NCI-H510A (cell line): ENCODE results near the gene SLBP.

Experiments
- DNase-seq: peaks from one replicate; lab custom pipeline; 2025; lab: John Stamatoyannopoulos, UW

SLBP gene

DNA sequence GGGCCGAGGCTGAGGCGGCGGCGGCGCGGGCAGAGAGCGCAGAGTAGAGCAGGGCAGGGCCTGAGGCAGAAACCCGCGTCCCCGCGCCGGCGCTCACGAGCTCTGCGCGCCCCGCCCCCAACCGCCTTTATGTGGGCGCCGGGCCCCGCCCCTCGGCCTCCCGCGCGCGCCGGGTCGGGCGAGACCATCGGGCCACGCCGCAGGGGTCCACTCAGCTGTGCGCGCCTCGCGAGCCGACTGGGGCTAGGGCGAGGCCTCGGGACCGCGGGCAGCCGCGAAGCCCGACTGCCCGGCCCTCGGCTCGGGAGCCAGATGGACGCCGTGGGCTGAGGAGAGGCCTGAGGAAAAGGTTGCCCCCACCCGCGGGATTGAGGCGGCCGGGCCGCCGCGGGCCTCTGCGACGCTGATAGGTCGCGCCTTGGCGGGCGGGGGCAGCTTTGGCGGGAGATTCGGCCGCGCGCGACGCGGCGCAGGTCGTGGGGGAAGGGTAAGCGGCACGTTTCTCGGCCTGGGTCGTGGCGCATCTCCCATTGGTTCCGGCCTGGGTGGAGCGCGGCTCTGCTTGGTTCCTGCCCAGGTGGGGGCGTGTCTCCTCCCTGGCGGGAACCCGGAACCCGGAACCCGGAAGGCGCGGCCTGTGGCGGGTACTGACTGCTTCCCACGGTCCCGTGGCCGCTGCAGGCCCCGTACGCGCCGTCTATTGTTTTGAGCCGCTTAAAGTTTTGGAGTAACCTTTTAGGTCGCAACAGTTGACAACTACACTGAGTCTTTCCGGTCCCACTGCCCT, at the start of gene SLBP:
Gene SLBP (minus strand): TSS at position 104 of the 787 bp plus-strand sequence. CDS start 131 bp downstream, outside the sequence.
- DNase-seq, result peak; percentile 96

DNA sequence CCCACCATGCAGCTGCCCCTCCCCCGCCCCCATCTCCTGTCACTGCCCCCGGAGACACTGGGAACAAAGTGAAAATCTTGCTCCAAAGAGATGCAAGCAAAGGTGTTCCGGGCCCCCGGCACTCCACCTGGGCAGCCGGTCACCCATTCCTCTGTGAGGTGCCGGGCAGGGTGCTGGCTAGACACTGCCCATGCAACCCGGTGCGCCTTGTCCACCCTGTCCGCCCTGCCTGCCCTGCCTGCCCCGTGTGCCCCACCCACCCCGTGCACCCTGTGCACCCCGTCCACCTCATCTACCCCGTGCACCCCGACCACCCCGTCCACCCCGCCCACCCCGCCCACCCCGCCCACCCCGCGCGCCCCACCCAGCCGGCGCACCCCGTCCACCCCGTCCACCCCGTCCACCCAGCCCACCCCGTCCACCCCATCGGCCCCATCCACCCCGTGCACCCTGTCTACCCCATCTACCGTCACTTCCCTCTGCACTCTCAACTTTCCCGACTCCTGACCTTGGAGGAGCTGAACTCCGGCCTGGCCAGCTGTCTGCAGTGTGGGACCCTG, 49.1 kb upstream of the SLBP start:
- no peak for DNase-seq

DNA sequence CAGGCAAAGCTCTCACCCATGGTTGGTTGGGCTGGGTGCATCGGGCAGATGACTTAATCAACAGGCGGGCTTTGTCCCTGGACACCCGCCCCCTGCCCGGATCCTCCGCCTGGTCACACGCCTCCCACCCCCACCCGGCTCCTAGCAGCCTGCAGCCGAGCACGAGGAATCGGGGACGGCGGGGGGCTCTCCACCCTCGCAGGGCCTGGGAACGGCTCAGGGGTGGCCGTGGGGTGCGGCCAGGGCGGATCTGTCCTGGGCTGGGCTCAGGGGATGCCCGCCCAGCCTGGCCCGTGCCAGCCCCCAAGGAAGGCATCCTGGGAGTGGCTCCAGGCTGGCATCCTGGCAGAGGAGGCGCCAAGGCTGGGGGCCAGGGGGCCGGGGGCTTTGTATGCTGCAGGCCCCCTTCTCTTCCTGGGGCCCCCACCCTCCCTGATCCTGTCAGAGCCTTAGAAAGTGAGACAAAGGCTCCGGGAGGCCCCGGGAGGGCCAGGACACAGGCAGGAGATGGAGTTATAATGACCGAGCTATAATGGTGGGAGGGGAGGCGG, 48.5 kb upstream of the SLBP start:
- DNase-seq, result no peak

- DNase-seq, result no peak
Measured at GRCh38 chr4:1759818-1760223, 47.7 kb upstream of the SLBP start.

GRCh38 chr4:1759170-1759817, 47.2 kb upstream of the SLBP start:
- DNase-seq, result no peak

GRCh38 chr4:1758306-1759121, 46.4 kb upstream of the SLBP start:
- no peak for DNase-seq

DNA sequence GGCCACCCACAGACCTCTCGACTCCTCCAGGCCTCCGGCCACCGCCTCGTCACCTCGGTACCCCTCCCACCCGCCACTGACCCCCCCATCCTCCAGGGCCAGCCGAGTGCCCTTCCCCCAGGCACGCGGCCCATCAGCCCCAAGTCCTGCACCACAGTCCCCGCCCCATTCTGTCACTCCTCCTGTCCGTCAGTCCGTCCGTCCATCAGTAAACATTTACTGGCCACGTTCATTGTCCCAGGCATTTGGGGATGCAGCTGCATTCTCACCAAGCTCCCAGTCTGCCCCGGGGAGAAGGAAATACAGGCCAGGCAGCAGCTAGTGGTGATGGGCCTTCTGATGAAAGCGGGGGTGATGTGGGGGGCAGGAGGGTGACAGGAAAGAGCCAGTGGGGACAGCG, 45.7 kb upstream of the SLBP start:
- DNase-seq, result no peak

- DNase-seq, result no peak
Measured at GRCh38 chr4:1756893-1757779, 45.0 kb upstream of the SLBP start.

- no peak for DNase-seq
Measured at GRCh38 chr4:1756079-1756478, 44.0 kb upstream of the SLBP start.

GRCh38 chr4:1755297-1755696, 43.2 kb upstream of the SLBP start:
- no peak for DNase-seq

- DNase-seq, result no peak
Measured at GRCh38 chr4:1754336-1754735, 42.2 kb upstream of the SLBP start.

DNA sequence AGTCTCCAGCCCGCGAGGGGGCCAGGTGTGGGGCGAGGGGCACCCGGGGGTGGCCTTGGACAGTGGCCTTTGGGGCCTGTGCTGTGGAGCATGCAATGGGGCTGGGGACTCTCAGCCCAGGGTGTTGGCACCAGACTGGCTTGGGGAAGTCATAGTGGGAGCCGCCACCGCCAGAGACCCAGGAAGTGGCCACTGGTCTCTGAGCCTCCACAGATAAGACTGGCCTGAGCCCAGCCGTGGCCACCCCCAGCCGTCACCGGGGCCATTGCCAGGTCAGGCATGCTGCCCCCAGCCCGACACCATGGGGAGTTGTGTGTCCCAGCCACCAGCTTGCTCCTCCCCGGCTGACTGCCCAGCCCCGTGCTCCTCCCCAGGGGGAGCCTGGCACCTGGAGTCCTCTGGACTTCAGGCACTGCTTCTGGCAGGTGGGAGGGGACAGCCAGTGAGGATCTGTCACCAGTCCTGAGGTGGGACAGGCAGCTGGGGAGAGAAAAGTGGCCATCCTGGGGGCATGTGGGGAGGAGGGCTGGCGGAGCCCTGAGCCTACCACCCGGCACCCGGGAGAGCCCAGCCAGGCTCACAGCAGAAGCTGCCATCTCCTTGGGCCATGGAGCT, 41.7 kb upstream of the SLBP start:
- DNase-seq, result no peak

GRCh38 chr4:1753294-1753696, 41.2 kb upstream of the SLBP start:
- DNase-seq, result no peak

GRCh38 chr4:1752284-1753041, 40.3 kb upstream of the SLBP start:
- DNase-seq, result peak; percentile 64

- no peak for DNase-seq
Measured at GRCh38 chr4:1751919-1752283, 39.8 kb upstream of the SLBP start.

DNA sequence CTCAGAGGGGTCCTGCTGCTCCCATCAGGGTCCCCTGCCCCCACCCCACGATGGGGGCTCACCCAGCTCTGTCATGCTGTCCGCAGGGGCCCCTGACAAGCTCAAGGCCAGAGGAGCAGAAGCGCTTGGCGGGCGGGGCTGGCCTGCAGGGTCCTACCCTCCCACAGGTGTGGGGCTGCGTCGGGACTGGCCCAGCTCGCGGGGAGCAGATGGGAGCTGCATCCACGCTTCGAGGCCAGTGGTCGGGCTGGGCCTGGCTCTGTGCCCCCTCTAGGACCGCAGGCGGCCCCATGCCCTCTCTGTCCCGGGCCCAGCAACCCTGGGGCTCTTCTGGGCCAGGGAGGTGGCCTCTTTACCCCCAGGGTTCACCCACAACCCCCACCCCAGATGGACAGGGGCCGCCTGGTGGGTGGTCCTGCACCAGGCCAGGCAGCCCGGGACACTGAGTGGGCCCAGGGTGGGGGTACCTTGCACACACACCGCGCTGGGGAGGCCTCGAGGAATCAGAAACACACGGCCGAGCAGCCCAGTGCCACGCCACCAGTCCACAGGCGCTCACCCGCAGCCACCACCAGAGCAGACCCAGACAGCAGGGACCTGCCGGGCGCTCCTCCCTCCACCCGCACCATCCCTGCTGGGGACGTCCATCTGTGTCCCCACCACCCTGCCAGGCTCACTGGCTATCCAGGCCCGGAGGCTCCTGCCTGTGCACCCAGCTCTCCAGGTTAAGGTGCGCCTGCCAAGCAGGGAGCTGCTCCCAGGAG, 39.2 kb upstream of the SLBP start:
- DNase-seq, result no peak

DNA sequence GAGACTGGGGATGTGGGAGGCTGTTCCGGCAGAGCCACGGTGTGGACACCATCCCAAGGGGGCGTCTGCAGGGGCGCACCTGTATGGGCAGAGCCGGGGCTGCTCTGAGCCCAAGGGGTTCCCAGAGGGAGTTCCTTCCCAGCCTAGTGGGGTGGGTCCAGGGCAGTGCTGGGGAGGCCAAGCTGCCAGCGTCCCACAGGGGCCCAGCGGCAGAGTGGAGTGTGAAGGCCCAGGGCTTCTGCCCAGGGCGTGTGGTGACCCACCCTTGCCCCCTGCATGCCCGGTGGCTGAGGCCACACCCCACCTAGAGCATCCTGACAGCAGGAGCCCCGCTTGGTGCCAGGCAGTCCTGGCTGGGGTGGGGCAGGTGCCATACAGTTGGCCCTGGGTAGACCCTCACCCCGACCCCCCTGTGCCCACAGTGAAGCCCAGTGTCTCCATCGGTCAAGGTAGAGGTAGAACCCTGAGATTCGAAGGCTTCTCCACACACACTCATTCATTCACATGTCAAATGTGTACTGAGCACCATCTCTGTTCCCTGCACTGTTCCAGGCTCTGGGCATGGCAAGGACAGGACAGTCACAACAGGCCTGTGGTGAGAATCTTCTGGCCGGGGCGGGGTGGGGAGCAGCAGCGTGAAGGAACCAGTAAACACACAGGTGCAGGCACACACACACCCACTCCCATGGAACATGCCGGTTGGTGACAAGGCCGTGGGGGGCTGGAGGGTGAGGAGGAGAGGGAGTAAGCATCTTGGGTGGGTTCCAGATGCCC, 38.4 kb upstream of the SLBP start:
- no peak for DNase-seq

DNA sequence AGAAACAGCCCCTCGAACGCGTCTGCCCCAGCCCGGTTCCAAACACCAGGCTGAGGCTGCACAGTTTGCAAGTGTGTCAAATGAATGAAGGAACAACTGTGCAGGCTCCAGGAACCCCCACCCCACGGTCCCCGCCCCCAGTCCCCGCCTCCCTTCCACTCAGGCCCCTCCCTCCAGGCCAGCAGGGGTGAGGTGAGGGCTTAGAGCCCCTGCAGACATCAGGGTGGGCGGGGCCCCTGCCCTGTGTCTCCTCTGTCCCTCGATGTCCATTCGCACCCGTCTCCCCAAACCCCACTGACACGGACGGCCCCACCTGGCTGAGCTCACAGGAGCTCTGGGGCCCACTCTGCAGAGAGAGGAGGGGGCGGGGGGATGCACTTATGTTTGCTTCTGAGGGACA, 37.7 kb upstream of the SLBP start:
- no peak for DNase-seq
